IMR-90 (cell line): ENCODE results near the gene DNAJC7.

ENCODE experiments used
- BHLHE40 ChIP-seq: fragments of 150-350 bp; IDR thresholded peaks from 2 replicates; pipeline ENCODE4 v1.6.1; 2016; ENCODE audit warnings: mild to moderate bottlenecking, low read depth, low read length
- CHD1 ChIP-seq: IDR thresholded peaks from 2 replicates; pipeline ENCODE4 v1.6.1; 2012; ENCODE audit warnings: low read depth, low read length, improper control_type of control experiment
- CTCF ChIP-seq: conservative IDR thresholded peaks from 2 replicates; pipeline ENCODE4 v1.5.1; 2012; ENCODE audit warnings: mild to moderate bottlenecking, low read depth, low read length, improper control_type of control experiment
- FOS ChIP-seq: fragments of 150-350 bp; IDR thresholded peaks from 2 replicates; pipeline ENCODE4 v1.6.1; 2016; ENCODE audit warnings: low read depth, low read length
- MAFK ChIP-seq: IDR thresholded peaks from 2 replicates; pipeline ENCODE4 v1.6.1; 2012; ENCODE audit warnings: low read depth, low read length, improper control_type of control experiment
- POLR2A ChIP-seq: IDR thresholded peaks from 2 replicates; pipeline ENCODE4 v1.6.1; 2012; ENCODE audit warnings: mild to moderate bottlenecking, low read depth, low read length
- RAD21 ChIP-seq: IDR thresholded peaks from 2 replicates; pipeline ENCODE4 v1.6.1; 2012; ENCODE audit warnings: low read length, improper control_type of control experiment
- RFX5 ChIP-seq: IDR thresholded peaks from 2 replicates; pipeline ENCODE4 v1.8.0; 2012; ENCODE audit warnings: low read depth, mild to moderate bottlenecking, low read length, moderate library complexity
- SMC3 ChIP-seq: fragments of 150-350 bp; IDR thresholded peaks from 2 replicates; pipeline ENCODE4 v1.6.1; 2016; ENCODE audit warnings: low read depth, mild to moderate bottlenecking, antibody characterized with exemption, low read length, moderate library complexity

GRCh38 chr17:41928693-41929251, 88.5 kb downstream of the DNAJC7 start:
- no peak for TF ChIP-seq CTCF
- TF ChIP-seq SMC3: no peak
- TF ChIP-seq MAFK: no peak
- TF ChIP-seq POLR2A: no peak
- TF ChIP-seq RAD21: no peak
- TF ChIP-seq RFX5: no peak
- no peak for TF ChIP-seq BHLHE40
- no peak for TF ChIP-seq CHD1
- no peak for TF ChIP-seq FOS
